GM19240 (cell line): ENCODE data around the gene ATF6B.
A peak's percentile ranks its signal among the peaks of the same experiment; 100 is the strongest.

ENCODE experiments used
- DNase-seq: peaks from one replicate; pipeline ENCODE4 v3.0.0; 2011; ENCODE audit warnings: low spot score; ENCODE audit not compliant: insufficient read length

The ATF6B gene

GRCh38 chr6:32132110-32132509 lies 4.1 kb upstream of the ATF6B start:
- no peak for DNase-seq

DNA sequence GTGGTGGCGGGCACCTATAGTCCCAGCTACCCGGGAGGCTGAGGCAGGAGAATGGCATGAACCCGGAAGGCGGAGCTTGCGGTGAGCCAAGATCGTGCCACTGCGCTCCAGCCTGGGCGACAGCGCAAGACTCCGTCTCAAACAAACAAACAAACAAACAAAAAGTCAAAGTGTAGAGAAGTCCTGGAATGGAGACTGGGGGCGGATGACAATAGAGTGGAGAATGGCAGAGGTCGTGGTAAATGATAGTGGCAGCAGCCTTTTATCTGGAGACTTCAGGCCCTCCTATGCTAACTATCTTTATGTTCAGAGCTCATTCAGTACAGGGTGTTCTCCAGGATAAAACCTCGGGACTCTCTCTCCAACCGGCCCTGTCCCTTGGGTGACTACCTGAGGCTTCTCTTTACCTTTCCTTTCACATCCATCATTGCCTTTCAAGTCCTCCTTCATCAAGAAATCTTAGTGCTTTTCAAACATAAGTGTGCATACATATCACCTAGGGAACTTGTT lies 3.4 kb upstream of the ATF6B start:
- no peak for DNase-seq

GRCh38 chr6:32129297-32130088 lies 1.4 kb upstream of the ATF6B start:
- DNase-seq = no peak

DNA sequence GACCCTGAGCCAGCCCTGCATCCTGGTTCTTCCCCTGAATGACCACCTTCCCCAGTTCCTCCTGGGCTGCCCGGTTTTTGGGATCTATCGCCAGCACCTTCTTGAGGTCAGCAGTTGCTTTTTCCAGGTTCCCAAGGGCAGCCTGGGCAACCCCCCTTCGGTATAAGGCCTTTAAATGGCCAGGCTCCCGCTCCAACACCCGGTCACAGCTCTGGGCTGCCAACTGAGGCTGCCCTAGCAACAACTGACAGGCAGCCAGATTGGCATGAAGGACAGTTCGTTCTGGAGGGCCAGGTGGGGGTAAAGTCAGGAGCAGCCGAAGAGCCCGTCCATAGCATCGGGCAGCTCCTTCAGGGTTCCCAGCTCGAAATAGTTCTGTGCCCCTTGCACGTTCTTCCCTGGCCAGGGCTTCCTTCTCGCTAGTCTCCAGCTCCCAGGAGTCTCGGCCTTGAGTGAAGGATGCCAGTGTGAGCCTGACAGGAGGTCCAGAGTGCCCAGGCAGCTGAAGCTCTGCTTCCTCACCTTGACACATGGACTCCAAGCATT lies 778 bp upstream of the ATF6B start:
- no peak for DNase-seq

- DNase-seq = no peak
Observed at GRCh38 chr6:32127409-32127716, 683 bp downstream of the ATF6B start.

DNA sequence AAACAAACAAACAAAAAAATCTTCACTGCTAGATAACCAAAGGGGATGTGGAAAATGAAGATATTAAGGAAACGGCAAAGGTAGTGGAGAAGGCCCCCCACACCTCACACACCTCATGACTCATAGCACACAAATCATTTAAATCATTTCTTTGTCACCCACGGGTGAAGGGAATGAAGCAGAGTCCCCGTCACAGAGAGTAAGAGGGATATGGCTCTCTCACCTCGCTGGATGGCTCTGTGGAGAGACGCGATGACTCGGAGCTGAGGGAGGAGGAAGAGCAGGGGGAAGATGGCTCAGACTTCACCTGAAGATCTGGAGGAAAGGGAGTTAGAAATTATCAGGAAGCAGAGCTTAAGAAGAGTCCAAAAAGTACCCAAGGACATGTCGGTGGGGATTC lies 1.2 kb downstream of the ATF6B start:
- no peak for DNase-seq

- no peak for DNase-seq
Observed at GRCh38 chr6:32123681-32124080, 4.4 kb downstream of the ATF6B start.

DNA sequence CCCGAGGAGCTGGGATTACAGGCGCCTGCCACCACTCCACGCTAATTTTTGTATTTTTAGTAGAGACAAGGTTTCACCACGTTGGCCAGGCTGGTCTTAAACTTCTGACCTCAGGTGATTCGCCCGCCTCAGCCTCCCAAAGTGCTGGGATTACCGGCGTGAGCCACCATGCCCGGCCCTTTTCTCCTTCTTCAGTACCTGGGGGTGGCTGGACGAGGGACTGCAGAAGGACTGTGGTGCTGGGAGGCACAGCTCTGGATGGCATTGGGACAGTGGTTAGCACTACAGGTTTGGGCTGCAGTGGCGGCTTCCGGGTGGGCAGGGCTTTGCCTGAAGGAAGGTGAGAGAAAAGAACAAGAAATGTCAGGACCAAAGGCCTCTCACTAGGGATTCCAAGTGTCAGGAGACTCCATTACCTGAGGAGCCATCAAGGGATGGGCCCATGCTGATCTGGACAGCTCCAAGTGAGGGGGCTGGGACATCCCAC lies 7.4 kb downstream of the ATF6B start:
- no peak for DNase-seq

DNA sequence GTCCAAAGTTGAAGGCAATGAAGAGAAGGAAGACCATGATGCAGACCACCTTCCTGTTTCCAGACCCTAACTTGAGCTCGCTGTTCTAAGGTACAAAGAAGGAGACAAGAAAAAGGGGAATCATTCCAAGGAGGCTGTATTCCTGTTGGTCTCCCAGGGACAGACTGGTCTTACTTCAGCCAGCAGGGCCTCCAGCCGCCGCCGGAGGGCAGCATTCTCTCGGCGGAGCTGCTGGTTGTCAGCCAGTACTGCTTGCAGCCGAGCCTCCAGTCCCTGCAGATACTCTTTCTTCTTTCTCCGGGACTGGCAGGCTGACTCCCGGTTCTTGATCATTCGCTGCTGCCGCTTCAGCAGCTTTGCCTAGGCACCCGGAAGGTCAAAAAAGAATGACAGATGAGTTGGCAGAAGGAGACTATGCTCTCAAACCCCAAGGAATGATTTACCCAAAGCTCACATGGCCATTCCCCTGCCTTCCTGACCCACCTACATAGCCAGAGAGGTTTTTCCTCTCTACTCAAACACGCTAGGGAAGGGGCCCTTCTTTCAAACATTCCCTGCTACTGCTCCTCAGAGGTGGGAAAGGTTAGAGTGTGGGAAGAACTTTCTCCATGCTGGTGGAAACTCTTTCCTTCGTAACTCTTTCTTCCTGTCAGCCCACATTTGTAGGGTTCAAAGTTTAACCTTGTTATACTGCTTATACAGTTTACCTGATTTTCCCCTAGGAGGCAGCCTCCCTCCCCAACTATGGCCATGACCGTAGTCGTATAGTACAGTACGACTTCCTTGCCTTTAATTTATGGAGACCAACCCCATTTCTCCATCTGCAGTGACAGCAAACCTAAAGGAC lies 9.0 kb downstream of the ATF6B start:
- peak; percentile 67 for DNase-seq

GRCh38 chr6:32117461-32117860 lies 10.6 kb downstream of the ATF6B start:
- no peak for DNase-seq

DNA sequence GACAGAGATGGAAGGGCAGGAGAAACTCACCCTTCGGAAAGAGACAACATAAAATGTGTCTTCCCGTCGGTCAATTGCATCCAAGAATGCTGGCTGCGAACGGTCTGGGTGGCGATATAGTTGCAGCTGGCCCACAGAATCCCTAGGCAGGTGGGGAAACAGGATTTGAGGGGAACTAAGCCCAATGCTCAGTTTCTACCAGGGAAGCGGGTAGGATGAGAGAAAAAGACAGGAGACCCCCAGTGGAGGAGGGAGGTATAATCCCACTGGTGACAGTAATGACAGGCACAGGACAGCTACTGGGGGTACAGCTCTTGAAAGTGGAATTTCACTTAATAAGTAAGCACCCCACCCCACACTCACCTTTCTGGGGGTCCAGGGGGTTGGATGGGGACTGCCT lies 11.4 kb downstream of the ATF6B start:
- DNase-seq = no peak

DNA sequence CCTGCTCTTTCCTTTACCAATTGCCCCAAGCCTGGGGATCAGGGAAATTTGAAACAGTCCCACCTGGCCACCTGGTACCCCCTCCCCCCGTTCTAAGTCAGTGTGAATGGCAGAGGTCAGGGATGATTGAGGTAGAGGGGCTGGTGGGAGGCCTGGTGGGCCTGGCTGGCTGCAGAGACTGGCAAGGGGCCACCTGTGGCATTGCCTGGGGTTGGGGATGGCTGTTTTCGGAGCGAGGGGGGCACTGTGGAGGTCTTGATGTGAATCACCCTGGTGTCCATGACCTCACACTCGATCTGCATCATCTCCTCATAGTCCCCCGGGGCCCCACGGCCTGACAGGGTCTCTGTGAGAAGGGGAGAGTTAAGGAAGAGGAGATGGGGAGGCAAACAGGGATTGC lies 12.4 kb downstream of the ATF6B start:
- DNase-seq = no peak

GRCh38 chr6:32114796-32115195 lies 13.2 kb downstream of the ATF6B start:
- DNase-seq = no peak

DNA sequence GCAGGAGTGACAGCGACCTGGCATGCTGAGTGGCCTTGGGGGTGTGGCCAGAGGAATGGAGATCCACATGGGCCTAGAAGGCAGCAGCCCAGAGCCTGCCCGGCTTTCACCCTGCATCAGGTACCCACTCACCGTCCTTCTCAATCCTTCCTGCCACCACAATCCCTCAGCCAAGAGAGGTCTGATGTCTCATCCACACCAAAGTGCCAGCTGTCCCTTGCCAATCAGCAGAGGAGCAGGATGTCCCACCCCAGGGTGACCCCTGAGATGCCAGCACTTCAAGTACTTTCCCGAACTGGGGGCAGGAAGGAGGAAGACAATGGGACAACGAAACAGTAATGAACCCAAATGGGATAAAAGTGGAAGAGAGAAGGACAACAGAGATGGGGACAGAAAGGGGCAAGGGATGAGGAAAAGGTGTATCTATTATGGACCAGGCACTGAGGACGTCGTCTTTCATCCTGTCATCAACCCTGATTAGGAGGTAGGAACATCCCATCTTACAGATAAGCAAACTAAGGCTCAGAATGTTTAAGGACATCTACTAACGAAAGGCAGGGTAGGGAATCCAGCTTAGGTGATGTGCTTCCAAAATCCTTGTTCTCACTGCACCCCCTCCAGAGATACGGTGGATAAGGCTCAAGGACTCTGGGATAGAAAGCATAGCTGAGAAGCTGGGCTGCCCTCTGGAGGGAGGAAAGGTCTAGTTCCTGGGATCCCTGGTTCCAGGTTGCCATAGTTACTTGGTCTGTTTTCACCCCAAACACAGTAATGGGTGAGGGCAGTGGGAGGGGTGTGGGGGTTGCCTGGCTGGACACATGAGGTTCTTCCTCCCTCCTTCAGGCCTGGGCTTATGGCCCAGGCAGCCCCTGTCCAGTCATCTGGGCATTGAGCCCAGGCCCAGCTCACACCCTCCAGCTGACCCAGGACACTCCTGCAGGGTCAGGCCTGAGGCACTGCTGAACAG lies 14.4 kb downstream of the ATF6B start:
- DNase-seq = no peak

GRCh38 chr6:32112431-32112980 lies 15.5 kb downstream of the ATF6B start:
- no peak for DNase-seq

- DNase-seq = no peak
Observed at GRCh38 chr6:32111424-32112066, 16.5 kb downstream of the ATF6B start.

- DNase-seq = no peak
Observed at GRCh38 chr6:32110632-32111031, 17.4 kb downstream of the ATF6B start.

GRCh38 chr6:32109765-32110160 lies 18.3 kb downstream of the ATF6B start:
- DNase-seq = no peak

DNA sequence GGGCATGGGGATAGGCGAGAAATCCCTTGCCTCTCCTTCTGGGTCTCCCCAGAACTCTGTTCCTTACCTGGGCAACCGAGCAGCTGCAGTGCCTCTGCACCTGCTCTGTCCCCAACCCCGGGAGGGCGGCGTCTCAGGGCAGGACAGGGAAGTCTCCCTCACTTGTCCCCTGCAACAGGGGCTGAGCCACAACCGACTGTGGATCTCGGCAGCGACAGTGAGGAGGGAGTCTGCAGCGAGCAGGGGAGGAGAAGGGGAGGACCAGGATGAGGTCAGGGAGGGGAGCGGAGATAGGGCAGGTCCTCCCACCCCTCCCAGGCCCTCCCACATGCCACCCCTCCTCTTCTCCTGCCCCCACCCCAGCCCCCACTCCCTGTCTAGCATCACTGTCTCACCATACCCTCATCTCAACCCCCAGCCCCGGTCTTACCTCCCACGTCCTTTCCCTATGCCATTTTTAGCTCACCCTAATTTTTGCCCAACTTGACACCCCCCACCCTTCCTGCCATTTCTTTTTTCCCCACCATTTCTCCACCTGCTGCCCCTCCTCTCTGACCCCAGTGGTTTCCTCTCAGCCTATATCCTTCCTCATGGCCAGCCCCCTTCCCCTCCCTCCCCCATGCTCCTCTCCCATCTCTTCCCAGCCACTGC lies 18.8 kb downstream of the ATF6B start, which contains the start of gene TNXB:
TNXB (minus strand) TSS at position 225 of the 651 bp plus-strand sequence. CDS start 11,140 bp downstream, outside the sequence.
- DNase-seq = no peak

- no peak for DNase-seq
Observed at GRCh38 chr6:32108727-32109113, 19.3 kb downstream of the ATF6B start.
